Activated naive CD4-positive, alpha-beta T cell treated with anti-CD3 and anti-CD28 coated beads, Interleukin-2, amount 50 U/mL, for 72 hours (primary cell): Measurements from ENCODE around the gene TRPM5. TPM values are rescaled to one million over a fixed set of nuclear protein-coding genes. Genes with fewer than 3 reads are reported as not detected.

Source experiments
- ATAC-seq, 2 donors: fragments of 150-1000 bp; cut with Tn5 transposase; 2 replicates each; pipeline ENCODE4 v1.10.0; 2021; ENCODE audit warnings: mild to moderate bottlenecking in 2 of 2, moderate library complexity in 2 of 2
- DNase-seq, 2 donors: peaks; one replicate each; pipeline ENCODE4 v3.0.0; 2021 to 2022; ENCODE audit warnings: low spot score in 2 of 2
- H3K27ac Mint-ChIP-seq, 2 donors: one replicate each; pipeline ENCODE4 v1.8.0; 2022; ENCODE audit warnings: mild to moderate bottlenecking in 2 of 2, mixed read lengths in 2 of 2
- H3K36me3 Mint-ChIP-seq, 2 donors: one replicate each; pipeline ENCODE4 v1.8.0; 2022; ENCODE audit warnings: mixed read lengths in 2 of 2
- H3K9me3 Mint-ChIP-seq, 2 donors: one replicate each; pipeline ENCODE4 v1.8.0; 2022; ENCODE audit warnings: mixed read lengths in 2 of 2
- total RNA-seq, 2 donors: library from RNA; stranded (reverse); gene quantifications; one replicate each; pipeline ENCODE4 v1.2.3, GENCODE V29; 2022

Gene TRPM5
- total RNA-seq, 2 donors from 2014 or later: not detected

GRCh38 chr11:2447951-2448650, 3.8 kb upstream of the TRPM5 start:
- peak overlapping the region in 1 of 2 donors; percentile 84 for H3K27ac Mint-ChIP-seq
- no peak for ATAC-seq
- H3K36me3 Mint-ChIP-seq: no peaks in the 10 kb centered on the region
- no peaks in the 10 kb centered on the region for H3K9me3 Mint-ChIP-seq
- peak in 1 of 2 donors; percentile 42 for DNase-seq

DNA sequence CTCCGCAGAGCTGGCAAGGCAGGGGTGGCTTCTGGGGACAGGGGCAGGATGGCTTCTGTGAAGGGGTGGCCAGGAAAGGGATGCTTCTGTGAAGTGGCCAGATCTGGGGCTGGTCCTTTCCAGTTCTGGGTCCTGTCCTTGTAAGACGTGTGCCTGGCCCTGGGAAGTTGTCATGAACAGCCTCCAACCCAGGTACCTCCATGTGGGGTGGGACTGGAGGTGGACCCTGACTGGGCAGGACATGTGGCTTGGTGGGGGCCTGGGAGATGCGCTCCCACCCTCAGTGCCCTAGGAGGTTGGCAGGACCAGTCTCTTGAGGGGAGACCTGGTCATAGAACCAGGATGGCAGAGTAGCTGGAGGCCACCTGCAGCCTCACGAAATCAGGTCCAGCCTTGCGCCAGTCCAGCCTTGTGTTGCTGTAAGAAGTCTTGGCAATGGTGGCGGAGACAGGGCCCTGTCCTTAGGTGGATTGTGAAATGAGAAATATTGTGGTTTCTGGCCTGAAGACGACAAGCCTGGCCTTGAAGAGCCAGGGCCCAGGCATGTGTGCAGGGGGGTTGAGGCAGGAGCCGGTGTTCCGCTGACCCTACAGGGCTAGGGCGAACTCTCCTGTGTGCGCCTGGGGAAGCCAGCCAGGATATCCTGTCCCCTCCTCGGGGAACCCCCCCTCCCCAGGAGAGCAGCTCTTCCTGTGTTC, 3.1 kb upstream of the TRPM5 start:
- Mint-ChIP-seq H3K36me3 (no peaks in the 10 kb centered on the region), H3K27ac (peak overlapping the region; percentile 60 to 84), H3K9me3 (no peaks in the 10 kb centered on the region)
- DNase-seq (peak in 1 of 2 donors; percentile 58), ATAC-seq (peak in 1 of 2 donors; percentile 39)

- no peak for ATAC-seq
- no peaks in the 10 kb centered on the region for H3K36me3 Mint-ChIP-seq
- peak; percentile 32 to 54 for DNase-seq
- peak overlapping the region; percentile 20 to 84 for H3K27ac Mint-ChIP-seq
- no peaks in the 10 kb centered on the region for H3K9me3 Mint-ChIP-seq
Measured at GRCh38 chr11:2446590-2447252, 2.4 kb upstream of the TRPM5 start.

DNA sequence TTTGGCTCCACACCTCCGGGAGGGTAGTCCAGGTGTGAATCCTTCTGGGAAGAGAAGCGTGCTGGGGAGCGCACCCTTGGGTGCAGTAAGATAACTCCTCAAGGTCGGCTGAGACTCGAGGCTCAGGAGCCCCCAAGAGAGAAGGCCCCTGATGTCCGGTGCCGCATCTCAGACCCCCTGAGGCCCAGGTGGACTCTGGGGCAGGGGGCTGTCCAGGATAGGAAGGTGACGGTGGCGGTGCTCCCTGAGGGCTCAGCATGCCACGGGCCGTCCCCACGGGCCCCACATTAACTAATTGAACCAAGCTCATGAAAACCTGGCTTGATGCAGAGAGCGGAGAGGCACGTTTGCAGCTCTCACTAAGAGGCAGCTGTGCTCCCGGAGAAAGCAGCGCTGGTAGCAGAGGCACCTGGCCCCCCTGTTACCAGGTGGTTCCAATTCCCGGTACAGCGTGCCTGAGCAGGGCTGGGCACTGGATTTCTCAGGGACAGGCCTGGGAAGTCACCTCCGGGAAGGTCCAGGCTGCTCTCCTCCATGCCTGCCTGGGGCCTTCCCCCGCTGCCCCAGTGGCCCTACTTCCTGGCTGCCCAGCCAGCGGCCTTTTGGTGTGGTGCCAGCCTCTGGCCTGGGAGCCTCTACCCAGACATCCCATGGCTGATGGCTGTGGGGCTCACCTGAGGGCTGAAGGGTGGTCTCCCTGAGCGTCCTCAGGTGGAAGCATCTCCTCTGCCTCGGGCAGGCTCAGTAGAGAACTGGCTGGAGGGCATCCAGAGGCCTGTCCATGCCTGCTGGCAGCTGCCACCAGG, 1.6 kb upstream of the TRPM5 start:
- Mint-ChIP-seq H3K36me3 (no peaks in the 10 kb centered on the region), H3K27ac (peak overlapping the region in 1 of 2 donors; percentile 81), H3K9me3 (no peaks in the 10 kb centered on the region)
- DNase-seq (peak; percentile 22 to 59), ATAC-seq (peak in 1 of 2 donors; percentile 15)

DNA sequence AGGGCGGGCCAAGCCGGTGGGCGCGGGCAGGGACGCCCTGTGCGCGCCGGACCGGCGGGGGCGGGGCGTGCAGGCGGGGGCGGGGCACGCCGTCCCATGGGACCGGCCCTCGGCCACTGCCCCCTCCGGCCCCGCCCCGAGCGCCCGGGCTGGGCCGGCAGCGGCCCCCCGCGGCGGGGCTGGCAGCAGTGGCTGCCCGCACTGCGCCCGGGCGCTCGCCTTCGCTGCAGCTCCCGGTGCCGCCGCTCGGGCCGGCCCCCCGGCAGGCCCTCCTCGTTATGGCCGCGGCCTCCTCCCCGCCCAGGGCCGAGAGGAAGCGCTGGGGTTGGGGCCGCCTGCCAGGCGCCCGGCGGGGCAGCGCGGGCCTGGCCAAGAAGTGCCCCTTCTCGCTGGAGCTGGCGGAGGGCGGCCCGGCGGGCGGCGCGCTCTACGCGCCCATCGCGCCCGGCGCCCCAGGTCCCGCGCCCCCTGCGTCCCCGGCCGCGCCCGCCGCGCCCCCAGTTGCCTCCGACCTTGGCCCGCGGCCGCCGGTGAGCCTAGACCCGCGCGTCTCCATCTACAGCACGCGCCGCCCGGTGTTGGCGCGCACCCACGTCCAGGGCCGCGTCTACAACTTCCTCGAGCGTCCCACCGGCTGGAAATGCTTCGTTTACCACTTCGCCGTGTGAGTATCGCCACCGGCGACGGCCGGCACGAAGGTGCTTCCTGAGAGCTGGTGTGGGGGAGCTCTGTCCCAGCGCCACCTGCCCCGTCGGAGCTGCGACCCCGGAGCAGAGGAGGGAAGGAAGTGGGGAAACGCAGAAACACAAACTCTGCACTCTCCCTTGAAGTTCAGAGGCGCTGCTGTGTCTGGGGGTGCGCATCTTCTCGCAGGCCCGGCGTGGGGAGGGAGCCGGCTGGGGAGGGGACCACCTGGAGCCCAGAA, 769 bp upstream of the TRPM5 start, which contains the start of gene KCNQ1:
TSS of gene KCNQ1 (plus strand) at position 188 of the 925 bp plus-strand sequence. CDS start at position 279, 91 bp downstream.
- H3K9me3 Mint-ChIP-seq: no peaks in the 10 kb centered on the region
- peak; percentile 63 to 74 for DNase-seq
- peak within 1 kb of the TSS in 1 of 2 donors; percentile 81 for H3K27ac Mint-ChIP-seq
- H3K36me3 Mint-ChIP-seq: no peaks in the 10 kb centered on the region
- peak; percentile 74 to 81 for ATAC-seq

DNA sequence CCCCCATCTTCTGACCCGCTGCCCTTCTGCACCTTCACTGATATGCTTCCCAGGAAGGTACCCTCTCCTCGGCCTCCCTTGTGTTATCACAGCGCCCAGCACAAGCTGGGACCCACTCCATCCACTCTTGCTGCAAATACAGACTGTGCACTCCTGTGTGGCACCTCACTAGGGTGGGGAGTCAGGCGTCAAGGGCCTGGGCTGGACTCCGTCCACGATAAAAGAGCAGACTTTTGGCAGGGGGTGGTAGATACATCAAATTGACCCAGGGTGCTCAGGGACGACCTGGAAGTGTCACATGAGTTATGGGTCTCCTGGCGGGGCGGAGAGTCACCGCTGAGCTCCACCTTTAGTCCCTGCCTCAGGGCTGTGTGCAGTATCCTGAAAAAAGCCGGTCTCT, 908 bp downstream of the TRPM5 start:
- DNase-seq (peak in 1 of 2 donors; percentile 52), ATAC-seq (no peak)
- H3K36me3 Mint-ChIP-seq: no peaks in the 10 kb centered on the region
- H3K27ac Mint-ChIP-seq: no peak overlapping the region
- H3K9me3 Mint-ChIP-seq: no peaks in the 10 kb centered on the region

GRCh38 chr11:2442589-2442988, 1.7 kb downstream of the TRPM5 start:
- H3K27ac Mint-ChIP-seq: no peak overlapping the region

DNA sequence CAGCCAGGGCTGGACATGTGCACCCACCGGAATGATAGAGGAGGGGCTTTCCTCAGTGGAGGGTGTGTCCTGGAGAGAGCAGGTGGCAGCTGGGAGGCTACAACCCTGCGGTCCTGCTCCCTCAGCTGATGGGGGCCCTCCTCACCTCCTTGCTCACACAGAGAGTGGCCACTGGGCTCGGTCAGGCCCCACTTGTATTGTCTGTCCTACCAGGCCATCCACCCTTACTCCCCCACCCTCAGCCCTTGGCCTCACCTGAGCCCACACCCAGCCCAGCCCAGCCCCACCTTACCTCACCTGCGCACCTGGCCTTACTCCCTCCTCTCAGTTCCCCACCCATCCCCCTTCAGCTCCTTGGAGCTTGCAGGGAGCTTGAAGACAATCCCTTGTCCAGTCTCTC, 3.1 kb downstream of the TRPM5 start:
- Mint-ChIP-seq H3K9me3 (no peaks in the 10 kb centered on the region), H3K27ac (peak overlapping the region in 1 of 2 donors; percentile 81), H3K36me3 (no peaks in the 10 kb centered on the region)
- ATAC-seq (no peak), DNase-seq (peak in 1 of 2 donors; percentile 33)

More at GRCh38 chr11:2442589-2442988, 1.7 kb downstream of the TRPM5 start:
- ATAC-seq (no peak), DNase-seq (no peak)
- Mint-ChIP-seq H3K36me3 (no peaks in the 10 kb centered on the region), H3K9me3 (no peaks in the 10 kb centered on the region)

GRCh38 chr11:2440646-2441045, 3.7 kb downstream of the TRPM5 start:
- peak in 1 of 2 donors; percentile 37 for DNase-seq
- no peaks in the 10 kb centered on the region for H3K9me3 Mint-ChIP-seq
- H3K36me3 Mint-ChIP-seq: no peaks in the 10 kb centered on the region
- H3K27ac Mint-ChIP-seq: no peak overlapping the region
- ATAC-seq: no peak

GRCh38 chr11:2439820-2440219, 4.5 kb downstream of the TRPM5 start:
- Mint-ChIP-seq H3K27ac (no peak overlapping the region), H3K36me3 (no peaks in the 10 kb centered on the region), H3K9me3 (no peaks in the 10 kb centered on the region)
- no peak for ATAC-seq
- no peak for DNase-seq

DNA sequence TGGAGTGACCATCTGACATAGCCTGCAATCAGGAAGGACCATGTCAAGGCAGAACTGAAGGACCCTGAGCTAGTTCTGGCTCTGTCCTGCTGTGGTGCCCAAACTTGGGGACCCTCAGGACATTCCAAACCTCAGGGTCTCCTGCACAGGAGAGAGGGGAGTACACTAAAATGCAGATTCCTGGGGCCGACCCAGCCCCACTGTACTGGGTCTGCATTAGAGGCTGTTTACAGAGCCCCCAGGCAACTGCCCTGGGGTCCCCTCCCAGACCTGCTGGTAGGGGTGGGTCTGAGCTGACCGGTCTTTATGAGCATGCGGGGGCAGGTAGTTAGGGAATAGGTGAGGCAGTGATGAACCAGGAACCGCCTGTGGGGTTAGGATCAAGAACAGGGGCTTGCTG, 6.8 kb downstream of the TRPM5 start:
- no peak overlapping the region for H3K27ac Mint-ChIP-seq
- no peaks in the 10 kb centered on the region for H3K36me3 Mint-ChIP-seq
- no peaks in the 10 kb centered on the region for H3K9me3 Mint-ChIP-seq
- ATAC-seq: no peak
- DNase-seq: peak in 1 of 2 donors; percentile 33

DNA sequence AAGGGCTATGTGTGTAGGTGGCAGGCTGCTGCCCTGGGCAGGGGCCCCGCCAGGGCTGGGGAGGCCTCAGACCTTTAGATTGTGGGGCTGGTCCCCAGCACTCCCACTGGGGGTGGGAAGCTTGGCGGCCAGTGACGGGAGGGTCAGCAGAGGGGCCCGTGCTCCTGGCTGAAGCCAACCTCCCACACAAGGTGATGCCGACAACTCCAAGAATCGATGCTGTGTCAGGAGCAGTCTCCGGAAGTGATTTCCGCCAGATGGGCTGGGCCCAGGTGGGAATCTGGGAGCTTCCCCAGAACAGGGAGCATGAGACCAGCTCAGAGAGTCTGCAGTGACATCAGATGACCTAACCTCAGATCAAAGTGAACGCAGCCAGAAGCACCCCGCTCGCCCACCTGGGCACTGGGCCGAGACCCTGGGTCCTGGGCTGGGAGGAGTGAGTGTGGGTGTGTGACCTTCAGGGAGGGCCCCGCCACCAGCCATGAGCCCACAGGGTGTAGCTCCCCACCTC, 7.7 kb downstream of the TRPM5 start:
- no peak overlapping the region for H3K27ac Mint-ChIP-seq
- no peaks in the 10 kb centered on the region for H3K9me3 Mint-ChIP-seq
- no peak for DNase-seq

GRCh38 chr11:2436013-2436520, 8.2 kb downstream of the TRPM5 start:
- H3K27ac Mint-ChIP-seq: no peak overlapping the region
- no peaks in the 10 kb centered on the region for H3K9me3 Mint-ChIP-seq
- peak in 1 of 2 donors; percentile 48 for DNase-seq
- no peak for ATAC-seq
- no peaks in the 10 kb centered on the region for H3K36me3 Mint-ChIP-seq

More for the DNA sequence above, 7.7 kb downstream of the TRPM5 start:
- no peak for ATAC-seq
- H3K36me3 Mint-ChIP-seq: no peaks in the 10 kb centered on the region

DNA sequence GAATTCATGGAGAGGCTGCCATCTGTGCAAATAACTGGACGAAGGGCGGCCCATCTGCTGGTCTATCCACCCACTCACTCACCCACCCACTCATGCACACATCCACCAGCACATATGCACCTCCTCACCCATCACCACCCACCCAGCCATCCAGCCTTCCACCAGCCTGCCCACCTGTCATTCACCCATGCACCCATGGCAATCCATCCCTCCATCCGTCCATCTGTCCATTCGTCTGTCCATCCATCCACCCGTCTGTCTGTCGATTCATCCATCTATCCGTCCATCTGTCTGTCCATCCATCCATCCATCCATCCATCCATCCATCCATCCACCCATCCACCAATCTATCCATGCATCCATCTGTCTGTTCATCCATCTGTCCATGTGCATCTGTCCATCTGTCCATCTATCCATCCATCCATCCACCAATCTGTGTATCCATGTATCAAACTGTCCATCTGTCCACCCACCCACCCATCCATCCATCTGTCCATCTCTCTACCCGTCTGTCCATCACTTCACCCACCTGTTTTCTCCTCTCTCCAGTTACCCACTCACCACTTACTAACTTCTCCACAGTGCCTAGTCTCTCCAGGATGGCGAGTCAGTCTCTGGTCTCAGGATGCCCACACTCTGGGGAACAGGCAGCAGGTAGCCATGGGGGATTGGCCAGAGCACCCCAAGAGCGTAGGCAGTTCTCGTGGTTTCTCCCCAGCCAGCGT, 8.9 kb downstream of the TRPM5 start:
- Mint-ChIP-seq H3K27ac (no peak overlapping the region), H3K9me3 (no peaks in the 10 kb centered on the region), H3K36me3 (no peaks in the 10 kb centered on the region)
- DNase-seq: peak in 1 of 2 donors; percentile 18
- no peak for ATAC-seq
